H9 (cell line): ENCODE data around the gene ADIG. TPM values are rescaled to one million over a fixed set of nuclear protein-coding genes. Genes with fewer than 3 reads are reported as not detected.

Source experiments
- DNase-seq: peaks from one replicate; pipeline ENCODE4 v3.0.0-alpha.2; 2017
- H2AFZ ChIP-seq: one replicate; pipeline ENCODE4 v1.6.1; 2013; ENCODE audit warnings: mild to moderate bottlenecking, low read length, control low read depth, moderate library complexity
- H2AK5ac ChIP-seq: 2 replicates; pipeline ENCODE4 v1.6.1; 2013; ENCODE audit warnings: low read length, control low read depth, mixed read lengths; ENCODE audit not compliant: insufficient read length
- H2BK120ac ChIP-seq: one replicate; pipeline ENCODE4 v1.6.1; 2013; ENCODE audit warnings: low read depth, mild to moderate bottlenecking, low read length, control low read depth, inconsistent platforms; ENCODE audit not compliant: poor library complexity, severe bottlenecking
- H2BK12ac ChIP-seq: 2 replicates; pipeline ENCODE4 v1.6.1; 2013; ENCODE audit warnings: low read length, control low read depth, mixed read lengths, low read depth; ENCODE audit not compliant: insufficient read length
- H2BK15ac ChIP-seq: 2 replicates; pipeline ENCODE4 v1.6.1; 2013; ENCODE audit warnings: low read depth, low read length, control low read depth
- H2BK20ac ChIP-seq: one replicate; pipeline ENCODE4 v1.6.1; 2013; ENCODE audit warnings: low read depth, mild to moderate bottlenecking, low read length, control low read depth, inconsistent platforms; ENCODE audit not compliant: poor library complexity, severe bottlenecking
- H2BK5ac ChIP-seq: 2 replicates; pipeline ENCODE4 v1.6.1; 2013; ENCODE audit warnings: low read length, control low read depth, mixed read lengths; ENCODE audit not compliant: insufficient read length
- H3K14ac ChIP-seq: 2 replicates; pipeline ENCODE4 v1.6.1; 2013; ENCODE audit warnings: low read length, control low read depth; ENCODE audit not compliant: insufficient read depth
- H3K18ac ChIP-seq: 2 replicates; pipeline ENCODE4 v1.6.1; 2013; ENCODE audit warnings: low read depth, mild to moderate bottlenecking, mixed read lengths, low read length, control low read depth; ENCODE audit not compliant: insufficient read length
- H3K23ac ChIP-seq: 2 replicates; pipeline ENCODE4 v1.6.1; 2013; ENCODE audit warnings: low read length, control low read depth, mixed read lengths, low read depth; ENCODE audit not compliant: insufficient read length
- H3K23me2 ChIP-seq: 2 replicates; pipeline ENCODE4 v1.6.1; 2013; ENCODE audit warnings: low read depth, mild to moderate bottlenecking, mixed read lengths, low read length, control low read depth; ENCODE audit not compliant: insufficient read length, poor library complexity, severe bottlenecking
- H3K27ac ChIP-seq: 2 replicates; pipeline ENCODE4 v1.5.1; 2013; ENCODE audit warnings: low read length, control low read depth, mixed read lengths, low read depth; ENCODE audit not compliant: insufficient read length
- H3K27me3 ChIP-seq: 2 replicates; pipeline ENCODE4 v1.6.1; 2013; ENCODE audit warnings: low read length, control low read depth, inconsistent platforms; ENCODE audit not compliant: insufficient read depth
- H3K4ac ChIP-seq: 2 replicates; pipeline ENCODE4 v1.6.1; 2013; ENCODE audit warnings: low read depth, mild to moderate bottlenecking, control low read depth, inconsistent platforms, low read length, moderate library complexity
- H3K4me1 ChIP-seq: 2 replicates; pipeline ENCODE4 v1.6.1; 2013; ENCODE audit warnings: low read length, control low read depth, inconsistent platforms; ENCODE audit not compliant: insufficient read depth
- H3K4me2 ChIP-seq: 2 replicates; pipeline ENCODE4 v1.6.1; 2013; ENCODE audit warnings: low read length, control low read depth, mixed read lengths; ENCODE audit not compliant: insufficient read length, insufficient read depth
- H3K56ac ChIP-seq: 2 replicates; pipeline ENCODE4 v1.6.1; 2013; ENCODE audit warnings: low read depth, mild to moderate bottlenecking, mixed read lengths, low read length, control low read depth; ENCODE audit not compliant: insufficient read length
- H3K79me1 ChIP-seq: 2 replicates; pipeline ENCODE4 v1.6.1; 2013; ENCODE audit warnings: low read depth, mild to moderate bottlenecking, moderate library complexity, low read length, control low read depth, inconsistent platforms; ENCODE audit not compliant: insufficient read depth, poor library complexity, severe bottlenecking
- H3K79me2 ChIP-seq: 2 replicates; pipeline ENCODE4 v1.6.1; 2013; ENCODE audit warnings: low read length, control low read depth, inconsistent platforms; ENCODE audit not compliant: insufficient read depth
- H3K9ac ChIP-seq: 2 replicates; pipeline ENCODE4 v1.6.1; 2013; ENCODE audit warnings: low read length, control low read depth, mixed read lengths; ENCODE audit not compliant: insufficient read length; ENCODE audit errors: extremely low read depth
- H3K9me3 ChIP-seq: one replicate; pipeline ENCODE4 v1.6.1; 2013; ENCODE audit warnings: low read depth, low read length, inconsistent platforms; ENCODE audit not compliant: control insufficient read depth
- H3T11ph ChIP-seq: one replicate; pipeline ENCODE4 v1.6.1; 2013; ENCODE audit warnings: mild to moderate bottlenecking, low read length, control low read depth, inconsistent platforms
- H4K20me1 ChIP-seq: one replicate; pipeline ENCODE4 v1.6.1; 2013; ENCODE audit not compliant: control insufficient read depth, insufficient read length, insufficient read depth
- H4K5ac ChIP-seq: 2 replicates; pipeline ENCODE4 v1.6.1; 2013; ENCODE audit warnings: low read depth, mild to moderate bottlenecking, mixed read lengths, low read length, control low read depth; ENCODE audit not compliant: insufficient read length
- H4K8ac ChIP-seq: replicated peaks from 2 replicates; pipeline ENCODE4 v1.6.1; 2013; ENCODE audit warnings: low read length, control low read depth, mixed read lengths, low read depth; ENCODE audit not compliant: insufficient read length
- H4K91ac ChIP-seq: 2 replicates; pipeline ENCODE4 v1.6.1; 2013; ENCODE audit warnings: low read depth, mild to moderate bottlenecking, moderate library complexity, mixed read lengths, low read length, control low read depth; ENCODE audit not compliant: insufficient read length
- H3K27ac Mint-ChIP-seq, 3 experiments: 2 replicates in 2 of 3; 3 replicates in 1 of 3; pipeline ENCODE4 v1.8.0; 2020 to 2021; ENCODE audit warnings: mixed read lengths in 3 of 3, mild to moderate bottlenecking in 1 of 3, moderate library complexity in 1 of 3
- H3K27me3 Mint-ChIP-seq: 2 replicates; pipeline ENCODE4 v1.8.0; 2021; ENCODE audit warnings: low read depth, mild to moderate bottlenecking, moderate library complexity, mixed read lengths
- H3K36me3 Mint-ChIP-seq, 3 experiments: 2 replicates in 2 of 3; 3 replicates in 1 of 3; pipeline ENCODE4 v1.8.0; 2020 to 2021; ENCODE audit warnings: low read depth in 3 of 3, mixed read lengths in 3 of 3; ENCODE audit not compliant: insufficient read depth in 1 of 3
- H3K4me1 Mint-ChIP-seq, 2 experiments: 2 replicates each; pipeline ENCODE4 v1.8.0; 2020; ENCODE audit warnings: mixed read lengths in 2 of 2
- H3K4me3 Mint-ChIP-seq, 2 experiments: 2 replicates in 1 of 2; 3 replicates in 1 of 2; pipeline ENCODE4 v1.8.0; 2020 to 2021; ENCODE audit warnings: mild to moderate bottlenecking in 2 of 2, mixed read lengths in 2 of 2, moderate library complexity in 1 of 2
- H3K9me3 Mint-ChIP-seq, 2 experiments: 2 replicates in 1 of 2; 3 replicates in 1 of 2; pipeline ENCODE4 v1.8.0; 2020; ENCODE audit warnings: mild to moderate bottlenecking in 2 of 2, mixed read lengths in 2 of 2, moderate library complexity in 1 of 2
- WGBS: extraction: QIAGEN DNeasy Blood & Tissue Kit; methylation state at CpG from one replicate; pipeline ENCODE4 v1.1.7; 2013; ENCODE audit warnings: missing lambda C conversion rate, low lambda C conversion rate, mixed read lengths; ENCODE audit not compliant: insufficient read length; ENCODE audit errors: extremely low coverage; 5-methylcytosine and 5-hydroxymethylcytosine counted together
- total RNA-seq: library from RNA; stranded (reverse); gene quantifications from 2 replicates; pipeline ENCODE4 v1.2.1, GENCODE V29; 2021
- TF ChIP-seq, protein P1 (sequence below): fragments of 200-600 bp; sonication (generic); conservative IDR thresholded peaks from 3 replicates; pipeline ENCODE4 v1.8.0; 2021; ENCODE audit warnings: antibody characterized with exemption, mild to moderate bottlenecking

Gene ADIG
- total RNA-seq, 1 experiment from 2014 or later = not detected

DNA sequence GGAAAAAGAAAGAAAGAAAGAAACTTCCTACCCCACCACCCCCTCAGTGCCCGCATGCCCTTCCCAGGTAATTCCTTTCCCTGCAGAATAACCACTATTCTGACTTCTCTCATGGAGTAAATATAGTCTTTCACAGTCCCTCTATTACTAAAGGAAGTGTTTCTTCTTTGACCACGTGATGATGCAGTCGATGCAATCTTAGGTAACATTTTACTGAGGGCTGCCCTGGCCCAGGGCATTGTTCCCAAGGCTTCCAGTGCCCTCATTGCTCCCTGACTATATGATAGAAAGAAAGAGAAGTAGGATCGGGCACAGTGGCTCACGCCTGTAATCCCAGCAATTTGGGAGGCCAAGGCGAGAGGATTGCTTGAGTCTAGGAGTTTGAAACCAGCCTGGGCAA lies 49.7 kb downstream of the ADIG start:
- Histone ChIP-seq H3K79me2 (no peaks in the 10 kb centered on the region), H2BK5ac (no peak overlapping the region), H2BK20ac (no peak overlapping the region), H3K79me1 (no peaks in the 10 kb centered on the region), H2BK120ac (no peak overlapping the region), H3K18ac (no peak overlapping the region), H2AK5ac (no peak overlapping the region), H4K91ac (no peak overlapping the region), H3K23ac (no peak overlapping the region), H3K23me2 (no peaks in the 10 kb centered on the region), H2BK15ac (no peak overlapping the region), H4K8ac (no peak overlapping the region), H3K9ac (no peak overlapping the region), H3K27ac (no peak overlapping the region), H3K14ac (no peak overlapping the region), H3K4me1 (no peaks in the 10 kb centered on the region; the same call in 1 of the 2 replicates), H4K5ac (no peak overlapping the region), H3K9me3 (no peaks in the 10 kb centered on the region), H4K20me1 (no peaks in the 10 kb centered on the region), H3K56ac (no peak overlapping the region), H2BK12ac (no peak overlapping the region), H3T11ph (no peak overlapping the region), H3K4me2 (no peak overlapping the region), H2AFZ (no peak overlapping the region), H3K27me3 (no peaks in the 10 kb centered on the region), H3K4ac (no peak overlapping the region)
- TF ChIP-seq, protein P1, sequence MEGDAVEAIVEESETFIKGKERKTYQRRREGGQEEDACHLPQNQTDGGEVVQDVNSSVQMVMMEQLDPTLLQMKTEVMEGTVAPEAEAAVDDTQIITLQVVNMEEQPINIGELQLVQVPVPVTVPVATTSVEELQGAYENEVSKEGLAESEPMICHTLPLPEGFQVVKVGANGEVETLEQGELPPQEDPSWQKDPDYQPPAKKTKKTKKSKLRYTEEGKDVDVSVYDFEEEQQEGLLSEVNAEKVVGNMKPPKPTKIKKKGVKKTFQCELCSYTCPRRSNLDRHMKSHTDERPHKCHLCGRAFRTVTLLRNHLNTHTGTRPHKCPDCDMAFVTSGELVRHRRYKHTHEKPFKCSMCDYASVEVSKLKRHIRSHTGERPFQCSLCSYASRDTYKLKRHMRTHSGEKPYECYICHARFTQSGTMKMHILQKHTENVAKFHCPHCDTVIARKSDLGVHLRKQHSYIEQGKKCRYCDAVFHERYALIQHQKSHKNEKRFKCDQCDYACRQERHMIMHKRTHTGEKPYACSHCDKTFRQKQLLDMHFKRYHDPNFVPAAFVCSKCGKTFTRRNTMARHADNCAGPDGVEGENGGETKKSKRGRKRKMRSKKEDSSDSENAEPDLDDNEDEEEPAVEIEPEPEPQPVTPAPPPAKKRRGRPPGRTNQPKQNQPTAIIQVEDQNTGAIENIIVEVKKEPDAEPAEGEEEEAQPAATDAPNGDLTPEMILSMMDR = no peak
- Mint-ChIP-seq H3K36me3 (no peaks in the 10 kb centered on the region; a peak in 1 of 7 replicates), H3K9me3 (no peaks in the 10 kb centered on the region), H3K4me1 (peaks cover 14 to 19% of the 10 kb centered on the region in 2 experiments), H3K27ac (no peak overlapping the region), H3K4me3 (no peak overlapping the region), H3K27me3 (peaks cover 2% of the 10 kb centered on the region)
- WGBS = no CpG with 5 or more reads among the region's 6 CpGs
- no peak for DNase-seq
